ENCODE measurements around the gene ASIC4. TPM values are rescaled to one million over a fixed set of nuclear protein-coding genes. Genes with fewer than 3 reads are reported as not detected.

Gene ASIC4
- total RNA-seq, 5 donors from 2014 or later (not counting 1 experiment from before 2014, with no cell fraction given) = 0.09 to 0.35 (median 0.20) TPM; not detected in 2

DNA sequence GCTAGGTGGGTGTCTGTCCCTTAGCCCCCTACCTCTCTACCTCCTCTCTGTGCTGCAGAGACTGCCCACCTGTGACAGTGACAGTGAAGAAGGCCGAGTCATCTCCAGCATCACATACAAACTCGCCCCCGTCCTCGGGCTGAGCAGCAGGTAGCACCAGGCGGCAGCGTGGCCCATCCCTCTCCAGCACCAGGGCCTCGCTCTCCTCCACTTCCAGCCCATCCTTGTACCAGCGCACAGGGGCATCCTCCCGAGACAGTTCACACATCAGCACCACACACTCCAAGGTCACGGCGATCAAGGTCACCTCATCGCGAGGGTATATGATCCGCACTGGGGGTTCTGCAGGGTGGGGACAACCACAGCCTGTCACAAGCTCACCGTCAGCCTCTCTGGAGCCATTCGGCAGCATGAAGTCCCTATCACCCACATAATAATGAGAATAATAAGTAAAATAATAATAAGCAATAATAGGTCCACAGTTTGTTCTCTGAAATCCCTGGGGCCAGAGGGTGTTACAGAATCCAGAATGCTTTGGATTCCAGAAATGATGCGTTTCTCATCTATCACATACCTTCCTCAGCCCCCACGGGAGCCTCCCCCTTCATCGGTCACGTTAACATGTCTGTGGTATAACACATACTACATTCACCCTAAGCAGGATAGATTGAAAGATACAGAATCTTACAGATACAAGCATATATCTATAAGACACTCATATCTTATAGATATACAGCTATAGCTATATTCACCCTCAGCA is 45.1 kb downstream of the ASIC4 start:
- Histone ChIP-seq H3K27me3 (replicated peaks in 1 of 2; ENCODE audit: control insufficient read depth in 2 of 2, extremely low read depth in 1 of 2, insufficient read depth in 2 of 2, low read length in 1 of 2) (peaks cover 0 to 79% of the 10 kb centered on the region in 2 experiments), H3K4me3 (ENCODE audit: control insufficient read depth in 1 of 2, extremely low read depth in 1 of 2, low read length in 1 of 2) (no peak overlapping the region), H3K4me1 (ENCODE audit: control insufficient read depth in 1 of 2, extremely low read depth in 1 of 2, insufficient read depth in 2 of 2, low read length in 2 of 2) (no peaks in the 10 kb centered on the region), H3K9me3 (no peaks in the 10 kb centered on the region), H3K36me3 (ENCODE audit: control insufficient read depth in 2 of 2, extremely low read depth in 1 of 2, insufficient read depth in 1 of 2, low read length in 1 of 2) (no peaks in the 10 kb centered on the region), H3K27ac (ENCODE audit: low read length) (no peak overlapping the region)
- CTCF ChIA-PET = interaction anchor here (0.5 to 2.1 kb wide), 11 partner anchors 8 to 77 kb away, joined by 3 to 13 read pairs (median 3); partner anchors contain the start of gene GMPPA (in 1 of the 2)
- POLR2A ChIA-PET = no interaction called here
- DNase-seq (no peak), ATAC-seq (replicated peaks in 1 of 4) (no peak)
- no peaks in the 10 kb centered on the region for H3K4me1 Mint-ChIP-seq
- H3K9me3 Mint-ChIP-seq = no peaks in the 10 kb centered on the region
- no peak overlapping the region for H3K27ac Mint-ChIP-seq
- H3K27me3 Mint-ChIP-seq = peaks cover 24 to 29% of the 10 kb centered on the region in 2 donors
- H3K4me3 Mint-ChIP-seq = no peak overlapping the region
- 81% methylated on average over 11 of the region's 20 CpGs for WGBS (ENCODE audit: insufficient coverage)
- H3K36me3 Mint-ChIP-seq = no peaks in the 10 kb centered on the region

GRCh38 chr2:219560037-219560892 is 46.0 kb downstream of the ASIC4 start:
- ChIA-PET POLR2A (interaction anchor here in 1 of 2 donors (0.5 kb wide), 1 partner anchor 18 kb away, joined by 3 read pairs; no protein-coding TSS in a partner anchor), CTCF (interaction anchor here (0.5 to 2.1 kb wide), 16 partner anchors 9 to 1884 kb away, joined by 3 to 13 read pairs (median 3); partner anchors contain the start of gene GMPPA (in 1 of the 2))
- no peaks in the 10 kb centered on the region for H3K9me3 Mint-ChIP-seq
- no peaks in the 10 kb centered on the region for H3K4me1 Mint-ChIP-seq
- Histone ChIP-seq H3K4me3 (ENCODE audit: control insufficient read depth in 1 of 2, extremely low read depth in 1 of 2, low read length in 1 of 2) (no peak overlapping the region), H3K27ac (ENCODE audit: low read length) (no peak overlapping the region), H3K4me1 (ENCODE audit: control insufficient read depth in 1 of 2, extremely low read depth in 1 of 2, insufficient read depth in 2 of 2, low read length in 2 of 2) (no peaks in the 10 kb centered on the region), H3K36me3 (ENCODE audit: control insufficient read depth in 2 of 2, extremely low read depth in 1 of 2, insufficient read depth in 1 of 2, low read length in 1 of 2) (no peaks in the 10 kb centered on the region), H3K9me3 (no peaks in the 10 kb centered on the region), H3K27me3 (replicated peaks in 1 of 2; ENCODE audit: control insufficient read depth in 2 of 2, extremely low read depth in 1 of 2, insufficient read depth in 2 of 2, low read length in 1 of 2) (peaks cover 0 to 75% of the 10 kb centered on the region in 2 experiments)
- H3K36me3 Mint-ChIP-seq = no peaks in the 10 kb centered on the region
- no peak overlapping the region for H3K27ac Mint-ChIP-seq
- no peak overlapping the region for H3K4me3 Mint-ChIP-seq
- peaks cover 19 to 25% of the 10 kb centered on the region in 2 donors for H3K27me3 Mint-ChIP-seq
- WGBS (ENCODE audit: insufficient coverage) = 53% methylated on average over 3 of the region's 8 CpGs
- DNase-seq = peak in 4 of 35 experiments; percentile 25 to 49 (median 32)
- peak; percentile 38 to 67 (median 51) for ATAC-seq (replicated peaks in 1 of 4)

- Mint-ChIP-seq H3K27ac (no peak overlapping the region), H3K27me3 (peaks cover 19 to 22% of the 10 kb centered on the region in 2 donors), H3K36me3 (no peaks in the 10 kb centered on the region), H3K4me3 (no peak overlapping the region), H3K4me1 (no peaks in the 10 kb centered on the region), H3K9me3 (no peaks in the 10 kb centered on the region)
- POLR2A ChIA-PET = no interaction called here
- H3K4me1 ChIP-seq (ENCODE audit: control insufficient read depth in 1 of 2, extremely low read depth in 1 of 2, insufficient read depth in 2 of 2, low read length in 2 of 2) = no peaks in the 10 kb centered on the region
- no peak overlapping the region for H3K4me3 ChIP-seq (ENCODE audit: control insufficient read depth in 1 of 2, extremely low read depth in 1 of 2, low read length in 1 of 2)
- no peak overlapping the region for H3K27ac ChIP-seq (ENCODE audit: low read length)
- ATAC-seq (replicated peaks in 1 of 4) (no peak), DNase-seq (no peak)
- H3K36me3 ChIP-seq (ENCODE audit: control insufficient read depth in 2 of 2, extremely low read depth in 1 of 2, insufficient read depth in 1 of 2, low read length in 1 of 2) = no peaks in the 10 kb centered on the region
- no peaks in the 10 kb centered on the region for H3K9me3 ChIP-seq
- CTCF ChIA-PET = interaction anchor here (0.6 to 2.1 kb wide), 8 partner anchors 10 to 75 kb away, joined by 3 to 13 read pairs (median 4); no protein-coding TSS in a partner anchor
- WGBS (ENCODE audit: insufficient coverage) = 56% methylated on average over 3 of the region's 3 CpGs
- peaks cover 0 to 74% of the 10 kb centered on the region in 2 experiments for H3K27me3 ChIP-seq (replicated peaks in 1 of 2; ENCODE audit: control insufficient read depth in 2 of 2, extremely low read depth in 1 of 2, insufficient read depth in 2 of 2, low read length in 1 of 2)
Measured at GRCh38 chr2:219560893-219561178, 46.6 kb downstream of the ASIC4 start.

DNA sequence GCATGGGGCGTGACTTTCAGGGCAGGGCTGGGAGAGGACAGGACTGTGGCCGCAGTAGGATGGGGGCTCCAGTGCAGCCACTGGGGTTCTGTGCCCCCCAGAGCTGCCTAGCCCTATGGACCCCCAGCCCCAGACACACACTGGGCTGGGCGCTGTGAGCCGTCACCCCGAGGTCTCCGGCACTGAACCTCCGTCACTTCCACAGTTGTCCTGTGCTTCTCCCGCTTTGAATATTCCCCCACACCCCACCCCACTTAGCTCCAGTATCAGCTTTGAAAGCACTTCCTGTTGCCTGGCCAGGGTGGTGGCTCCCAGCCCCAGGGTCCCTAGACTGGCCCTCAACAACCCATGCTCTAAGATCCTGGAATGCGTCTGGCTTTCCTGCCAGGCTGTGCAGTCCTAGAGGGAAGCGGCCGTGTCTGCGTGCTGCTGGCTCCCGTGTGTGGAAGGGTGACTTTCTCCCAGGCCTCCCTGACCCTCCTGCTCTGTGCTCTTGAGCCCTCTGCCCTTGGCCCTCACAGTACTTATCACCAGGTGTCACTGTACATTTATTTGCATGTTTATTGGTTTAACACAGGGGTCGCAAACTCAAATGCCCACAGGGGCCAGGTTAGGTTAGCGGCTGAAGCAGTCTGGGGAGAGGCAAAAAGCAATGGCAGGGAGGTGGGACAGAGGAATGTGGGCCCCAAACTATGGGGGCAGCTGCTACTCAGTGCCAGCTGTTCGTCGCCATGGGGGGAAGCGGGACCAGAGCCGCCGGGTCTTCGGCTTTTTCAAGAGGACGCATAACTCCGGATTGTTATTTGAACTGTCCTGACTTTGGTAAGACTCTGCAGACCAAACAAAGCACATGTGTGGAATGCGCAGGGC is 47.1 kb downstream of the ASIC4 start:
- POLR2A ChIA-PET = no interaction called here
- no peak for ATAC-seq (replicated peaks in 1 of 4)
- Mint-ChIP-seq H3K4me3 (no peak overlapping the region), H3K4me1 (no peaks in the 10 kb centered on the region), H3K9me3 (no peaks in the 10 kb centered on the region), H3K27ac (no peak overlapping the region), H3K27me3 (peaks cover 20% of the 10 kb centered on the region in 2 donors), H3K36me3 (no peaks in the 10 kb centered on the region)
- Histone ChIP-seq H3K4me1 (ENCODE audit: control insufficient read depth in 1 of 2, extremely low read depth in 1 of 2, insufficient read depth in 2 of 2, low read length in 2 of 2) (no peaks in the 10 kb centered on the region), H3K27me3 (replicated peaks in 1 of 2; ENCODE audit: control insufficient read depth in 2 of 2, extremely low read depth in 1 of 2, insufficient read depth in 2 of 2, low read length in 1 of 2) (peaks cover 0 to 68% of the 10 kb centered on the region in 2 experiments), H3K27ac (ENCODE audit: low read length) (no peak overlapping the region), H3K9me3 (no peaks in the 10 kb centered on the region), H3K4me3 (ENCODE audit: control insufficient read depth in 1 of 2, extremely low read depth in 1 of 2, low read length in 1 of 2) (no peak overlapping the region), H3K36me3 (ENCODE audit: control insufficient read depth in 2 of 2, extremely low read depth in 1 of 2, insufficient read depth in 1 of 2, low read length in 1 of 2) (no peaks in the 10 kb centered on the region)
- DNase-seq = no peak
- CTCF ChIA-PET = interaction anchor here in 1 of 2 donors (0.6 to 2.1 kb wide), 2 partner anchors 10 to 20 kb away, joined by 3 to 13 read pairs; no protein-coding TSS in a partner anchor
- WGBS (ENCODE audit: insufficient coverage) = 90% methylated on average over 17 of the region's 24 CpGs

DNA sequence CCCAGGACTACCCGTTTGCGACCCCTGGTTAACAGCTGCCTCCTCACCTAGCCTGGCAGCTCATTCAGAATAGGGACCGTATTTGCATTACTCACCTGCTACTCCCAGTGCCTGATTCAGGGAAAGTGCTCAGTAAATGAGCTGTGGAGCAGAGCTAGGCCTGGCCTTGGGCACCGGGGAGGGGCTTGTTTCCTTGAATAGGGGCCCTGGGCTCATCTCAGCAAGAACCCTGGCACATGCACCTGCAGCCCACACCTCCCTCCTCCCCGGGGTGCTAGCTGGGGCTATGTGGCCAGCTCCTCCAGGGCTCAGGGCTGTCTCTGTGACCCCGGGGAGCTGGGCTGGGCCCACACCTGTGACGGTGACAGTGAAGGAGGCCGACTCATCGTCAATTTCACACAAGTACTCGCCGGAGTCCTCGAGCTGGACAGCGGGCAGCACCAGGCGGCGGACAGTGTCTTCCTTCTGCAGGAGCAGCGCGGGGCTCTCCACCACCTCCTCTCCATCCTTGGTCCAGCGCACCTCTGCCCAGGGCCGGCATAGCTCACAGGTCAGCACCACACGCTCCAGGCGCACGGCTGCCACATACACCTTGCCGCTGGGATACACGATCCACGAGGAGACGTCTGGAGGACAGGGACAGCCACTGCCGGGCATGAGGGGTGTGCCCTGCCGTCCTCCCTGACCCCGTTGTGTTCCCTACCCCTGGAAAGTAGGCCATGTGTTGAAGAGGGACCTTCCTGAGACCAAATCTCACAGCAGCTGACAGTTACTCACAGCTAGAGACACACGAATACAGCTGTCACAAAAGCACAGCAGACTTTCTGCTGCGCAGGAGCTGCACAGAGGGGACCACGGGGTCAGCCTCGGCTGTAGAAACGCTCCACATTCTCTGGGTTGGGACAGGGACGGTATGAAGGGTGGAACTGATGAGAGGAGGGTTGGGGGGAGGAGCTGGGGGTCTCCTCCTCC is 48.1 kb downstream of the ASIC4 start:
- peaks cover 24 to 27% of the 10 kb centered on the region in 2 donors for H3K27me3 Mint-ChIP-seq
- 81% methylated on average over 24 of the region's 35 CpGs for WGBS (ENCODE audit: insufficient coverage)
- H3K27me3 ChIP-seq (replicated peaks in 1 of 2; ENCODE audit: control insufficient read depth in 2 of 2, extremely low read depth in 1 of 2, insufficient read depth in 2 of 2, low read length in 1 of 2) = peaks cover 0 to 71% of the 10 kb centered on the region in 2 experiments
- no peaks in the 10 kb centered on the region for H3K4me1 Mint-ChIP-seq
- no peak for ATAC-seq (replicated peaks in 1 of 4)
- no peaks in the 10 kb centered on the region for H3K36me3 Mint-ChIP-seq
- H3K4me3 Mint-ChIP-seq = no peak overlapping the region
- POLR2A ChIA-PET = no interaction called here
- no peaks in the 10 kb centered on the region for H3K9me3 Mint-ChIP-seq
- no peaks in the 10 kb centered on the region for H3K36me3 ChIP-seq (ENCODE audit: control insufficient read depth in 2 of 2, extremely low read depth in 1 of 2, insufficient read depth in 1 of 2, low read length in 1 of 2)
- H3K27ac ChIP-seq (ENCODE audit: low read length) = no peak overlapping the region
- H3K4me3 ChIP-seq (ENCODE audit: control insufficient read depth in 1 of 2, extremely low read depth in 1 of 2, low read length in 1 of 2) = no peak overlapping the region
- no peak overlapping the region for H3K27ac Mint-ChIP-seq
- CTCF ChIA-PET = interaction anchor here (0.6 to 1.4 kb wide), 6 partner anchors 9 to 823 kb away, joined by 3 to 8 read pairs (median 4); no protein-coding TSS in a partner anchor
- DNase-seq = no peak
- no peaks in the 10 kb centered on the region for H3K4me1 ChIP-seq (ENCODE audit: control insufficient read depth in 1 of 2, extremely low read depth in 1 of 2, insufficient read depth in 2 of 2, low read length in 2 of 2)
- no peaks in the 10 kb centered on the region for H3K9me3 ChIP-seq
